BJ (cell line): ENCODE measurements around the gene CLTCL1. TPM values are rescaled to one million over a fixed set of nuclear protein-coding genes. Genes with fewer than 3 reads are reported as not detected.

Source experiments
- CTCF ChIA-PET: fragments of 350-600 bp; formaldehyde crosslinking; extraction: SDS; loops from one replicate; lab custom pipeline; 2021; ENCODE audit warnings: antibody characterized with exemption, inconsistent platforms; lab: Yijun Ruan, JAX
- POLR2A ChIA-PET: fragments of 300-600 bp; sonication (Branson Sonifier 250); formaldehyde crosslinking; extraction: SDS; loops from one replicate; lab custom pipeline; 2021; ENCODE audit warnings: antibody characterized with exemption; lab: Charles Lee
- DNase-seq: peaks from one replicate; pipeline ENCODE4 v3.0.0-alpha.2; 2011; ENCODE audit warnings: low read depth
- H3K27me3 ChIP-seq: 2 replicates; pipeline ENCODE4 v1.6.0; 2011; ENCODE audit warnings: low read length; ENCODE audit not compliant: control insufficient read depth, insufficient read depth
- H3K36me3 ChIP-seq: 2 replicates; pipeline ENCODE4 v1.5.1; 2011; ENCODE audit warnings: low read length; ENCODE audit not compliant: control insufficient read depth, insufficient read depth
- H3K4me3 ChIP-seq: 2 replicates; pipeline ENCODE4 v1.5.1; 2011; ENCODE audit warnings: low read depth, mild to moderate bottlenecking, control low read depth, low read length
- CTCF ChIP-seq: IDR thresholded peaks from 2 replicates; pipeline ENCODE4 v1.5.1; 2011; ENCODE audit warnings: low read depth, mild to moderate bottlenecking, control low read depth, inconsistent platforms, low read length, moderate library complexity; ENCODE audit not compliant: insufficient read depth
- polyA plus RNA-seq: library from polyadenylated mRNA; depleted of rRNA; stranded (reverse); fragments of >200 nt; gene quantifications from 2 replicates; pipeline ENCODE4 v1.2.3, GENCODE V29; 2011

Gene CLTCL1
- polyA plus RNA-seq, 1 experiment, result 14.0 TPM

- Histone ChIP-seq H3K36me3 (peaks cover 10% of the 10 kb centered on the region), H3K27me3 (no peaks in the 10 kb centered on the region), H3K4me3 (no peak overlapping the region)
- TF ChIP-seq CTCF, result no peak
- POLR2A ChIA-PET, result interaction anchor here (0.6 kb wide), 1 partner anchor 31 kb away, joined by 3 read pairs; no protein-coding TSS in a partner anchor
- CTCF ChIA-PET, result interaction anchor here (1.6 kb wide), 1 partner anchor 10 kb away, joined by 3 read pairs; no protein-coding TSS in a partner anchor
- DNase-seq, result no peak
Observed at GRCh38 chr22:19214078-19214473, 77.4 kb downstream of the CLTCL1 start.

GRCh38 chr22:19213442-19214077 lies 78.0 kb downstream of the CLTCL1 start:
- CTCF ChIA-PET, result interaction anchor here (1.6 kb wide), 1 partner anchor 10 kb away, joined by 3 read pairs; no protein-coding TSS in a partner anchor
- no peak for TF ChIP-seq CTCF
- POLR2A ChIA-PET, result no interaction called here
- H3K36me3 ChIP-seq, result peaks cover 8% of the 10 kb centered on the region
- no peak for DNase-seq
- no peak overlapping the region for H3K4me3 ChIP-seq
- no peaks in the 10 kb centered on the region for H3K27me3 ChIP-seq

GRCh38 chr22:19213001-19213400 lies 78.5 kb downstream of the CLTCL1 start:
- H3K36me3 ChIP-seq, result peaks cover 8% of the 10 kb centered on the region
- no peaks in the 10 kb centered on the region for H3K27me3 ChIP-seq
- DNase-seq, result no peak
- no peak overlapping the region for H3K4me3 ChIP-seq
- ChIA-PET POLR2A (no interaction called here), CTCF (no interaction called here)
- no peak for TF ChIP-seq CTCF

- no peaks in the 10 kb centered on the region for H3K27me3 ChIP-seq
- ChIA-PET POLR2A (no interaction called here), CTCF (no interaction called here)
- no peak for TF ChIP-seq CTCF
- H3K36me3 ChIP-seq, result peaks cover 8% of the 10 kb centered on the region
- H3K4me3 ChIP-seq, result no peak overlapping the region
- DNase-seq, result no peak
Observed at GRCh38 chr22:19212302-19212870, 79.1 kb downstream of the CLTCL1 start.

- H3K4me3 ChIP-seq, result no peak overlapping the region
- no peaks in the 10 kb centered on the region for H3K27me3 ChIP-seq
- TF ChIP-seq CTCF, result no peak
- H3K36me3 ChIP-seq, result peaks cover 5% of the 10 kb centered on the region
- DNase-seq, result no peak
- POLR2A ChIA-PET, result no interaction called here
- CTCF ChIA-PET, result no interaction called here
Observed at GRCh38 chr22:19210188-19210587, 81.3 kb downstream of the CLTCL1 start.
